Endodermal cell (in vitro differentiated cells): ENCODE data around the gene FHOD1. TPM values are rescaled to one million over a fixed set of nuclear protein-coding genes. Genes with fewer than 3 reads are reported as not detected.

Experiments used
- DNase-seq: peaks from one replicate; pipeline ENCODE4 v3.0.0-alpha.2; 2017
- H3K27ac ChIP-seq: 2 replicates; pipeline ENCODE4 v1.5.1; 2013; ENCODE audit warnings: mild to moderate bottlenecking, low read depth, low read length, moderate library complexity
- H3K27me3 ChIP-seq: 2 replicates; pipeline ENCODE4 v1.6.1; 2013; ENCODE audit warnings: mild to moderate bottlenecking, low read length, moderate library complexity; ENCODE audit not compliant: insufficient read depth, control insufficient read depth, poor library complexity, severe bottlenecking
- H3K36me3 ChIP-seq: 2 replicates; pipeline ENCODE4 v1.7.0; 2013; ENCODE audit warnings: mild to moderate bottlenecking, low read length, moderate library complexity; ENCODE audit not compliant: control insufficient read depth, insufficient read depth
- H3K4me1 ChIP-seq: one replicate; pipeline ENCODE4 v1.7.0; 2013; ENCODE audit warnings: low read length; ENCODE audit not compliant: control insufficient read depth, insufficient read depth
- H3K4me3 ChIP-seq: 2 replicates; pipeline ENCODE4 v1.5.1; 2013; ENCODE audit warnings: mild to moderate bottlenecking, low read length, moderate library complexity
- H3K9ac ChIP-seq: 2 replicates; pipeline ENCODE4 v1.6.1; 2013; ENCODE audit warnings: mild to moderate bottlenecking, low read length, moderate library complexity; ENCODE audit not compliant: poor library complexity, severe bottlenecking; ENCODE audit errors: extremely low read depth
- H3K9me3 ChIP-seq: 2 replicates; pipeline ENCODE4 v1.6.1; 2013; ENCODE audit warnings: mild to moderate bottlenecking, low read length, moderate library complexity; ENCODE audit not compliant: control insufficient read depth
- H3K27ac Mint-ChIP-seq: 2 replicates; pipeline ENCODE4 v1.8.0; 2020; ENCODE audit warnings: mixed read lengths
- H3K27me3 Mint-ChIP-seq: 2 replicates; pipeline ENCODE4 v1.8.0; 2021; ENCODE audit warnings: mild to moderate bottlenecking, mixed read lengths; ENCODE audit not compliant: insufficient read depth
- H3K36me3 Mint-ChIP-seq: 2 replicates; pipeline ENCODE4 v1.8.0; 2020; ENCODE audit warnings: low read depth, mixed read lengths
- H3K4me1 Mint-ChIP-seq: 2 replicates; pipeline ENCODE4 v1.8.0; 2020; ENCODE audit warnings: mixed read lengths
- H3K4me3 Mint-ChIP-seq: 2 replicates; pipeline ENCODE4 v1.8.0; 2020; ENCODE audit warnings: mild to moderate bottlenecking, moderate library complexity, mixed read lengths
- H3K9me3 Mint-ChIP-seq: 2 replicates; pipeline ENCODE4 v1.8.0; 2020; ENCODE audit warnings: mild to moderate bottlenecking, mixed read lengths
- CTCF ChIP-seq: fragments of 200-600 bp; sonication (generic); conservative IDR thresholded peaks from 2 replicates; pipeline ENCODE4 v1.5.0; 2021; ENCODE audit warnings: antibody characterized with exemption, mild to moderate bottlenecking
- WGBS, 2 experiments: methylation state at CpG; one replicate each; pipeline versions ENCODE4 v1.1.5 to v1.1.7; 2013; ENCODE audit warnings: missing lambda C conversion rate in 2 of 2, mixed read lengths in 1 of 2; ENCODE audit not compliant: insufficient coverage in 1 of 2, insufficient read length in 1 of 2; 5-methylcytosine and 5-hydroxymethylcytosine counted together
- total RNA-seq, 2 donors: library from RNA; stranded (reverse); fragmentation: NEBNext Ultra II Directional in 1 of 2; extraction: Animal tissue kit (Norgen Biotek cat#: 25700) in 1 of 2; gene quantifications; 2 replicates in 1 of 2; 3 replicates in 1 of 2; pipeline ENCODE4 v1.2.1, GENCODE V29; 2021

FHOD1 gene
- total RNA-seq, 2 donors from 2014 or later: 51.7 to 71.9 TPM

GRCh38 chr16:67259705-67260104, 12.4 kb upstream of the FHOD1 start:
- TF ChIP-seq CTCF: no peak
- peaks cover 48% of the 10 kb centered on the region for H3K36me3 ChIP-seq
- H3K36me3 Mint-ChIP-seq: no peaks in the 10 kb centered on the region
- no peak for DNase-seq
- no peaks in the 10 kb centered on the region for H3K9me3 Mint-ChIP-seq
- no peaks in the 10 kb centered on the region for H3K4me1 ChIP-seq
- no peak overlapping the region for H3K4me3 Mint-ChIP-seq
- H3K27ac Mint-ChIP-seq: no peak overlapping the region
- H3K4me1 Mint-ChIP-seq: peaks cover 17% of the 10 kb centered on the region
- H3K9ac ChIP-seq: no peak overlapping the region
- H3K27ac ChIP-seq: no peak overlapping the region
- no peaks in the 10 kb centered on the region for H3K27me3 Mint-ChIP-seq
- WGBS, 2 experiments: 93 to 94% methylated on average over 12 of the region's 12 CpGs
- no peaks in the 10 kb centered on the region for H3K27me3 ChIP-seq
- no peaks in the 10 kb centered on the region for H3K9me3 ChIP-seq
- H3K4me3 ChIP-seq: no peak overlapping the region

GRCh38 chr16:67258161-67258835, 11.0 kb upstream of the FHOD1 start:
- no peaks in the 10 kb centered on the region for H3K9me3 ChIP-seq
- no peaks in the 10 kb centered on the region for H3K27me3 ChIP-seq
- H3K9ac ChIP-seq: no peak overlapping the region
- Mint-ChIP-seq H3K27me3 (no peaks in the 10 kb centered on the region), H3K36me3 (no peaks in the 10 kb centered on the region), H3K4me3 (no peak overlapping the region), H3K4me1 (peaks cover 16% of the 10 kb centered on the region), H3K27ac (no peak overlapping the region), H3K9me3 (no peaks in the 10 kb centered on the region)
- H3K27ac ChIP-seq: no peak overlapping the region
- no peaks in the 10 kb centered on the region for H3K4me1 ChIP-seq
- DNase-seq: no peak
- no peak overlapping the region for H3K4me3 ChIP-seq
- peaks cover 50% of the 10 kb centered on the region for H3K36me3 ChIP-seq
- WGBS, 2 experiments: 92 to 96% methylated on average over 3 to 11 of the region's 11 CpGs
- no peak for TF ChIP-seq CTCF

GRCh38 chr16:67257486-67258160, 10.3 kb upstream of the FHOD1 start:
- TF ChIP-seq CTCF: no peak
- no peak overlapping the region for H3K9ac ChIP-seq
- no peaks in the 10 kb centered on the region for H3K36me3 Mint-ChIP-seq
- H3K27me3 Mint-ChIP-seq: no peaks in the 10 kb centered on the region
- H3K4me3 ChIP-seq: no peak overlapping the region
- H3K36me3 ChIP-seq: peaks cover 52% of the 10 kb centered on the region
- no peak overlapping the region for H3K27ac Mint-ChIP-seq
- H3K27me3 ChIP-seq: no peaks in the 10 kb centered on the region
- DNase-seq: no peak
- no peak overlapping the region for H3K4me3 Mint-ChIP-seq
- H3K9me3 Mint-ChIP-seq: no peaks in the 10 kb centered on the region
- WGBS, 2 experiments: 90 to 93% methylated on average over 2 to 4 of the region's 4 CpGs
- peaks cover 10% of the 10 kb centered on the region for H3K4me1 Mint-ChIP-seq
- no peak overlapping the region for H3K27ac ChIP-seq
- no peaks in the 10 kb centered on the region for H3K4me1 ChIP-seq
- H3K9me3 ChIP-seq: no peaks in the 10 kb centered on the region
